HepG2 (cell line): ENCODE results near the gene GDPGP1. TPM values are rescaled to one million over a fixed set of nuclear protein-coding genes. Genes with fewer than 3 reads are reported as not detected.
A peak's percentile ranks its signal among the peaks of the same experiment; 100 is the strongest.

Experiments
- ATF7 ChIP-seq, 2 experiments: fragments of 450-650 bp in 1 of 2; sonication (generic) in 1 of 2; formaldehyde crosslinking in 1 of 2; IDR thresholded peaks; 2 replicates each; pipeline versions ENCODE4 v1.4.0 to v1.6.1; 2016 to 2020; ENCODE audit warnings: antibody characterized with exemption in 1 of 2, mild to moderate bottlenecking in 1 of 2, missing genetic modification reagents in 1 of 2
- DRAP1 ChIP-seq: IDR thresholded peaks from 2 replicates; pipeline ENCODE4 v1.6.1; 2016; ENCODE audit warnings: missing genetic modification reagents, missing compliant biosample characterization
- JUNB ChIP-seq: sonication (generic); formaldehyde crosslinking; IDR thresholded peaks from 2 replicates; pipeline ENCODE4 v1.8.0; 2022; ENCODE audit warnings: missing genetic modification reagents, mild to moderate bottlenecking, borderline replicate concordance
- KAT7 ChIP-seq: IDR thresholded peaks from 2 replicates; pipeline ENCODE4 v1.6.1; 2018; ENCODE audit warnings: borderline replicate concordance, missing compliant biosample characterization
- PBX2 ChIP-seq: IDR thresholded peaks from 2 replicates; pipeline ENCODE4 v1.6.1; 2016; ENCODE audit warnings: control low read depth
- PCBP2 ChIP-seq: fragments of 200-400 bp; formaldehyde crosslinking; optimal IDR thresholded peaks from 2 replicates; pipeline ENCODE3; 2018; ENCODE audit warnings: low read length, low read depth; ENCODE audit not compliant: poor library complexity, severe bottlenecking
- PHB2 ChIP-seq: fragments of 450-650 bp; IDR thresholded peaks from 2 replicates; pipeline ENCODE4 v1.6.1; 2018; ENCODE audit not compliant: partially characterized antibody
- SMAD1 ChIP-seq: sonication (generic); formaldehyde crosslinking; IDR thresholded peaks from 2 replicates; pipeline ENCODE4 v1.4.0; 2020; ENCODE audit warnings: missing genetic modification reagents, low read depth, mild to moderate bottlenecking, borderline replicate concordance
- TBP ChIP-seq: sonication (generic); formaldehyde crosslinking; IDR thresholded peaks from 2 replicates; pipeline ENCODE4 v1.5.0; 2020; ENCODE audit warnings: missing genetic modification reagents
- ZBTB26 ChIP-seq: IDR thresholded peaks from 2 replicates; pipeline ENCODE4 v1.6.1; 2016; ENCODE audit warnings: missing compliant biosample characterization, missing genetic modification reagents, borderline replicate concordance
- ZMAT5 ChIP-seq: sonication (generic); formaldehyde crosslinking; IDR thresholded peaks from 2 replicates; pipeline ENCODE4 v1.5.0; 2020; ENCODE audit warnings: mild to moderate bottlenecking, low read depth, missing genetic modification reagents, borderline replicate concordance
- ZNF142 ChIP-seq: sonication (generic); formaldehyde crosslinking; IDR thresholded peaks from 2 replicates; pipeline ENCODE4 v1.4.0; 2020; ENCODE audit warnings: missing genetic modification reagents
- ZNF337 ChIP-seq: sonication (generic); formaldehyde crosslinking; IDR thresholded peaks from 2 replicates; pipeline ENCODE4 v1.5.1; 2020; ENCODE audit warnings: missing genetic modification reagents, low read depth, mild to moderate bottlenecking, borderline replicate concordance
- ZNF446 ChIP-seq: sonication (generic); formaldehyde crosslinking; IDR thresholded peaks from 2 replicates; pipeline ENCODE4 v1.5.0; 2020; ENCODE audit warnings: mild to moderate bottlenecking, missing genetic modification reagents
- ZNF558 ChIP-seq: sonication (generic); formaldehyde crosslinking; IDR thresholded peaks from 2 replicates; pipeline ENCODE4 v1.9.0; 2022; ENCODE audit warnings: mild to moderate bottlenecking, missing genetic modification reagents, borderline replicate concordance
- ZNF878 ChIP-seq: sonication (generic); formaldehyde crosslinking; IDR thresholded peaks from 2 replicates; pipeline ENCODE4 v1.8.1; 2023; ENCODE audit warnings: mild to moderate bottlenecking, missing genetic modification reagents, moderate library complexity
- polyA plus RNA-seq, 8 experiments: library from polyadenylated mRNA; depleted of rRNA in 3 of 8; stranded (reverse) in 7 of 8; unstranded in 1 of 8; fragments of >200 nt; fragmentation: Illumina TruSeq in 4 of 8; extraction: Trizol in 4 of 8; gene quantifications; 2 replicates each; pipeline versions ENCODE4 v1.2.1 to v1.2.3, GENCODE V29; 2011 to 2016; ENCODE audit warnings: low read depth in 4 of 8, missing spikeins in 1 of 8, mixed read lengths in 1 of 8; ENCODE audit not compliant: insufficient read depth in 1 of 8
- total RNA-seq, 5 experiments: library from RNA; depleted of rRNA; stranded (reverse); fragments of >200 nt; fragmentation: Illumina TruSeq; extraction: Trizol; gene quantifications; 2 replicates each; pipeline ENCODE4 v1.2.3, GENCODE V29; 2016; ENCODE audit warnings: low read depth in 1 of 5

Gene GDPGP1
- total and polyA plus RNA-seq, 2 of the 13 experiments (the other 11 are each of a cell fraction or from before 2014, with no cell fraction given): 1.5 to 4.3 TPM

- 0 out of 2 replicates have a peak, but pooled peaks have one; percentile 57 for TF ChIP-seq ZNF142 (CRISPR knock-in tag)
- no peak; the same call in 1 of the 2 replicates for TF ChIP-seq ZNF558 (CRISPR knock-in tag)
- TF ChIP-seq ZNF446 (CRISPR knock-in tag): peak; percentile 79
- TF ChIP-seq ZNF878 (CRISPR knock-in tag): no peak
- no peak for TF ChIP-seq ZMAT5 (CRISPR knock-in tag)
- TF ChIP-seq ATF7 (IDR thresholded peaks at IDR 0.05): no peak
- TF ChIP-seq ATF7 (CRISPR knock-in tag; IDR thresholded peaks at IDR 0.05): peak; percentile 64
- no peak for TF ChIP-seq TBP (CRISPR knock-in tag)
- TF ChIP-seq ZBTB26 (CRISPR knock-in tag): peak; percentile 25; the same call in 1 of the 2 replicates
- TF ChIP-seq DRAP1 (CRISPR knock-in tag): no peak
- TF ChIP-seq KAT7 (CRISPR knock-in tag): 0 out of 2 replicates have a peak, but pooled peaks have one; percentile 71
- TF ChIP-seq PBX2: no peak
- TF ChIP-seq PCBP2: no peak
- no peak for TF ChIP-seq JUNB (CRISPR knock-in tag)
- no peak for TF ChIP-seq PHB2
- no peak for TF ChIP-seq ZNF337 (CRISPR knock-in tag)
- TF ChIP-seq SMAD1: peak; percentile 85; the same call in 1 of the 2 replicates
Measured at GRCh38 chr15:90184786-90185704, 49.0 kb upstream of the GDPGP1 start (continued).
